ENCODE data around the gene LPGAT1. TPM values are rescaled to one million over a fixed set of nuclear protein-coding genes. Genes with fewer than 3 reads are reported as not detected.

Gene LPGAT1
- polyA plus RNA-seq, 2 of the 4 experiments (the other 2 are of a cell fraction), result 32.3 to 48.0 TPM

GRCh38 chr1:211762206-211762605 is 68.4 kb downstream of the LPGAT1 start:
- peaks cover 6% of the 10 kb centered on the region; the same call in 1 of the 3 replicates for H3K9me3 ChIP-seq
- ATAC-seq (no peak), FAIRE-seq (no peak), DNase-seq (ENCODE audit: low read depth in 1 of 2, low spot score in 1 of 2) (no peak)
- ChIA-PET POLR2A (interaction anchor here (0.6 kb wide), 1 partner anchor 22 kb away, joined by 3 read pairs; no protein-coding TSS in a partner anchor), CTCF (interaction anchor here (0.8 to 3.6 kb wide), 3 partner anchors 64 to 182 kb away, joined by 3 to 19 read pairs (median 4); no protein-coding TSS in a partner anchor)
- H3K4me1 ChIP-seq, result no peaks in the 10 kb centered on the region
- no peak overlapping the region for H3K4me2 ChIP-seq
- TF ChIP-seq FOXS1 (CRISPR knock-in tag; IDR thresholded peaks at IDR 0.05), result no peak
- no peak for TF ChIP-seq RNF2 (IDR thresholded peaks at IDR 0.05; ENCODE audit: borderline replicate concordance, low read depth)
- no peak for TF ChIP-seq CTCF (IDR thresholded peaks at IDR 0.05)
- no peak for TF ChIP-seq BHLHE40 (IDR thresholded peaks at IDR 0.05; ENCODE audit: low read depth, low read length)
- no peak for TF ChIP-seq POLR2AphosphoS2 (conservative IDR thresholded peaks at IDR 0.05; ENCODE audit: low read length)
- TF ChIP-seq RFX5 (IDR thresholded peaks at IDR 0.05), result no peak
- no peak overlapping the region for H3K27ac ChIP-seq
- whole genome bisulfite sequencing (ENCODE audit: missing lambda C conversion rate), result 87% methylated on average over 3 of the region's 3 CpGs
- H3K4me3 ChIP-seq, result no peak overlapping the region

GRCh38 chr1:211761400-211761799 is 69.2 kb downstream of the LPGAT1 start:
- no peak overlapping the region for H3K4me3 ChIP-seq
- POLR2A ChIA-PET, result no interaction called here
- TF ChIP-seq EHMT2 (IDR thresholded peaks at IDR 0.05; ENCODE audit: low read depth), result no peak
- no peak for TF ChIP-seq TP53 (CRISPR knock-in tag; IDR thresholded peaks at IDR 0.05)
- no peak for TF ChIP-seq E2F6 (IDR thresholded peaks at IDR 0.05; ENCODE audit: borderline replicate concordance, low read depth)
- no peak for TF ChIP-seq TFCP2L1 (CRISPR knock-in tag; IDR thresholded peaks at IDR 0.05)
- no peak for TF ChIP-seq CTCF (IDR thresholded peaks at IDR 0.05)
- no peak for TF ChIP-seq CBX8 (IDR thresholded peaks at IDR 0.05)
- no peak for TF ChIP-seq BCL3 (IDR thresholded peaks at IDR 0.05)
- no peak for TF ChIP-seq FOSB (CRISPR knock-in tag; IDR thresholded peaks at IDR 0.05)
- no peak for TF ChIP-seq NFE2L2 (conservative IDR thresholded peaks at IDR 0.05; ENCODE audit: low read length)
- TF ChIP-seq ELK1 (IDR thresholded peaks at IDR 0.05; ENCODE audit: low read depth, low read length), result no peak
- H3K4me2 ChIP-seq, result no peak overlapping the region
- ATAC-seq, result no peak
- FAIRE-seq, result no peak
- no peak overlapping the region for H3K27ac ChIP-seq
- H3K9me3 ChIP-seq, result peaks cover 6% of the 10 kb centered on the region; the same call in 1 of the 3 replicates
- H3K4me1 ChIP-seq, result no peaks in the 10 kb centered on the region
- no peak for DNase-seq (ENCODE audit: low read depth in 1 of 2, low spot score in 1 of 2)
- CTCF ChIA-PET, result interaction anchor here (0.8 to 3.6 kb wide), 3 partner anchors 17 to 183 kb away, joined by 3 to 19 read pairs (median 4); no protein-coding TSS in a partner anchor
